NCI-H146 (cell line): Measurements from ENCODE around the gene ADAMTS12.

Experiments used
- DNase-seq: peaks from one replicate; lab custom pipeline; 2025; lab: John Stamatoyannopoulos, UW

ADAMTS12 gene

GRCh38 chr5:33701951-33702350 lies 189.8 kb downstream of the ADAMTS12 start:
- no peak for DNase-seq

DNA sequence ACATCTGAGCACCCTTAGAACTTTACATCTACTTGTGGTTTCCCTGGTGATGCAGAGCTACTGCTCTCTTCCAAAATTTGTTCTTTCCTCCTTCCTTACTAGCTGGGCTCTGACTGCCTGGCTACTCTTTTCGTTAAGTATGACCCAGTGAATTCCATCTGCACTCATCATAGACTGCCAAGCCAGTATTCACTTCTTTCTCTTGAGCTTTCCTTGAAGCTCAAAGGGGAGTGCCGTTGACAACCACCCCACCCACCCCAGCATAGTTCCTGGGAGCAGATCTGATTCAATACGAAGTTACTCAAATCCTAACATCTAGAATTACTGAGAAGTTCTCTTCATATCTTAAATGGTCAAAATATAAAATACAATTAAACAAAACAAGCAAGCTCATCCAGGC lies 190.5 kb downstream of the ADAMTS12 start:
- no peak for DNase-seq

GRCh38 chr5:33696411-33696810 lies 195.4 kb downstream of the ADAMTS12 start:
- no peak for DNase-seq

GRCh38 chr5:33692980-33693379 lies 198.8 kb downstream of the ADAMTS12 start:
- no peak for DNase-seq

DNA sequence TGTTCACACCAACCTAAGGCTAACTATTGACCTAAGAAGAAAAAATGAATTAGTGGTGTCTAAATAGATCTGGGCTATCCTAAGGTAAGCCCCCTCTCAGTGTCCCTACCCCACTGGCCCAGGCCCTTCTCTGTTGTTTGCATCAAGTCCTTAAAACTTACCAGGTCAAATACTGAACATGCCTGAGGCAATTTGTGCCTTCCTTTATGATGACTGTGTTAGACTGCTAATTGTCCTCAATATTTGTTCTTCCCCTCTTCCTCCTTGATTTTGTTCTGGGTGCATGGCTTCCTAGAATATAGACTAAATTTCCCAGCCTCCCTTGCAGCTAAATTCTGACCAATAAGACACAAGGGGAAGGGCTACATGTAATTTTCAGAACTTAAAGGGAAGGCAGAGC lies 199.9 kb downstream of the ADAMTS12 start:
- DNase-seq, result no peak

- no peak for DNase-seq
Measured at GRCh38 chr5:33690374-33691135, 201.2 kb downstream of the ADAMTS12 start.

DNA sequence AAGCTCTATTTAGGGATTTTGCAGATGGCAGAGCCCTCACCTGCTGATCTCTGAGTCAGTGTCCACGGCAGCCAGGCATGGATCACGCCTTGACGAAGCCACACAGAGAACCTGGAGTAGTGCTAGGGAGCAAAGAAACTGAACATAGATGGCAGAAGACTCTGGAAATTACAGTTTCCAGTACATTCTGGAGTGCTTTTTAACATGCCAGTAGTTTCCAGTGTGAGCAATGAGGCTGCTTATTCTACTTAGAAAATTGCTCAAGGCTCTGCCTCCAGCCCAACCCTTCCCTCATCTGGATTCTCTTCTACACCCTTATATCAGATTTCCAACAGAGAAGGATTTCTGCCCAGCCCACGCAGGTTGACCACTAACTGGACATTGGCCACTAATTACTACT lies 203.3 kb downstream of the ADAMTS12 start:
- no peak for DNase-seq

- DNase-seq, result no peak
Measured at GRCh38 chr5:33688066-33688465, 203.7 kb downstream of the ADAMTS12 start.

GRCh38 chr5:33685873-33686755 lies 205.7 kb downstream of the ADAMTS12 start:
- DNase-seq, result no peak

DNA sequence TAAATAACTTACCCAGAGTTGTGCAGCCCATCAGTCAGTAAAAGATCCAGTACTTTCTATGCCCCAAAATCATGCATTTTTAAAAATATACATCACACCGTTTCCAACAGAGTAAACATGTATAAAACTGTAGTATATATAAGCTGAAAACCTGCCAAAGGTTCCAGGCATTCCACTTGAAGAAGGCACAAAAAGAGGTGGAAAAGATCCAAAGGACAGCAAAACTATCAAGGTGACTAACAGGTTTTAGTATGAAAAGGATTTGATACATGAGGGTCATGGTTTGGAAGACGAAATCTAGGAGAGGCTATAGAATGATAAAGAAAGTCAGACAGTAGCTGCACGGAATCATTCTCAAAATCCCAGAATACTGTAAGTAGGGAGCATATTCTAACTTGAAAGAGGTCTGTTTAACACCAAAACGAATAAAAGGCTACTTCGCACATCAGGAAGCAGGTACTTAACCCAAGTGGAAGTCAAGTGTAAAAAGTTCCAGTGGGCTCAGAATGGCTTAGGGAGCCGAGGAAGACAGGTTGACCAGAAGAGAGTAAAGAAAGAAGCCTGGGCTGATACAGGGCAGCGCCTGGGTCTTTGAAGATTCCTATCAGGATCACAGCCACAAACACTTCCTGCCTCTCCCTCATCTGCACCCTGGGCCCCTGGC lies 207.2 kb downstream of the ADAMTS12 start:
- DNase-seq, result no peak

- DNase-seq, result no peak
Measured at GRCh38 chr5:33679791-33680190, 212.0 kb downstream of the ADAMTS12 start.

DNA sequence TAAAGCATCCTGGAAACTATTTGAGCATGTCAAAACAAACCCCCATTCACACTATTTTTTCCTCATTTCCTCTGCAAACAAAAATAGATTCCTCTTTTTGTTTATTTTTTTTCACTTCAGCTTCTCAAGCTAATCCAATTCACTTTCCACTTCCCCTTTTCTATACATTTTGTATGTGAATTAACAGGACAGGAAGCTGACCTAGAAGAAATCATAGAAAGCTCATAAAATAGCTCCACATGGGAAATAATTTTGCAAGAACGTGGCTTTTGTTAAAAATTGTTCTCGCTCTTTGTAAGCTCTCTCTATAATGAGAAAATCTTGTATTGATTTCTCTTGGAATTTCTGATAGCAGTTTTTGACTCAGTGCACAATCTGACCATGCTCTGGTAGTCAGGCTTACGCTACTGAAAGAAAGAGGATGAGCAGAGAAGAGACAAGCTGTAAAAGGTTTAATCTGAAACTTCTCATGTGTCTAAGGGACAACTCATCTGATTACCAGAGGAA lies 215.8 kb downstream of the ADAMTS12 start:
- no peak for DNase-seq

DNA sequence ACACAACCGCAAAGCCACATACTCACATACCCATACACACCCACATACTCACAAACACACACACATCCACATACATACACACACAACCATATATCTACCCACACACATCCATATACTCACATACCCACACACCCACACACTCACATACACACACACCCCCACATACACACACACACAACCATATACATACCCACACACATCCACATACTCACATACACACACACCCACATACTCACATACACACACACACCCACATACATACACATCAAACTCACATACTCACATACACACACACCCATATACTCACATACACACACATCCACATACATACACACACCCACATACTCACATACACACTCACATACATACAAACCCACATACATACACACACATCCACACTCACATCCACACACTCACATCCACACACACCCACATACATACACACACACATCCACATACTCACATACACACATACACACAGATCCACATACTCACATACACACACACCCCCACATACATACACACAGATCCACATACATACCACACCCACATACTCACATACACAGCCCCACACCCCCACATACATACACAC lies 220.0 kb downstream of the ADAMTS12 start:
- no peak for DNase-seq

- DNase-seq, result no peak
Measured at GRCh38 chr5:33662722-33663427, 228.9 kb downstream of the ADAMTS12 start.

DNA sequence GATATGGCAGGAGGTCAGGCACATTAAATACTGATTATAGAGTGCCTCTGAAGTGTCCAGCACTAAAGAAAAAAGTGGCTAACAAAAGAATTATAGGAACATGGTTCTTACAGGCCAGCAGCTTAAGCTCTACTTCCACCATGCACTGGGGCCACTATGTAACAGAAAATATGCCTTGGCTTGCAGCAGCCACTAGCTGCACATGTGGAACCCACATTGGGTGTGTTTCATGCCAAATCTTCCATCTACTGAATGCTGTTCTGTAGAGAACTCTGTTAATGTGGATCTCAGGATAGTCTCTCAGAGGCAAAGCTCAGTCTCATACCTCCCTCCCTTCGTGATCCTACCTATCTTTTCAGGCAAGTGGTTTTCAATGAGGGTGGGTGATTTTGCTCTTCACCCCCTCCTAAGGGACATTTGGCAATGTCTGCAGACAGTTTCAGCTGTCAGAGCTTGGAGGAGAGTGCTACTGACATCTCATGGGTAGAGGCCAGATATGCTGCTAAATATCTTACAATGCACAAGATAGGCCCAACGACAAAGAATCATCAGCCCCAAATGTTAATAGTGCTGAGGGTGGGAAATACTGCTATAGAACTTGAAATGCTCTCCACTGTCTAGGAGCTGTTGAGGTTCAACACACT lies 232.1 kb downstream of the ADAMTS12 start:
- DNase-seq, result no peak

GRCh38 chr5:33657804-33658440 lies 233.9 kb downstream of the ADAMTS12 start:
- DNase-seq, result no peak

DNA sequence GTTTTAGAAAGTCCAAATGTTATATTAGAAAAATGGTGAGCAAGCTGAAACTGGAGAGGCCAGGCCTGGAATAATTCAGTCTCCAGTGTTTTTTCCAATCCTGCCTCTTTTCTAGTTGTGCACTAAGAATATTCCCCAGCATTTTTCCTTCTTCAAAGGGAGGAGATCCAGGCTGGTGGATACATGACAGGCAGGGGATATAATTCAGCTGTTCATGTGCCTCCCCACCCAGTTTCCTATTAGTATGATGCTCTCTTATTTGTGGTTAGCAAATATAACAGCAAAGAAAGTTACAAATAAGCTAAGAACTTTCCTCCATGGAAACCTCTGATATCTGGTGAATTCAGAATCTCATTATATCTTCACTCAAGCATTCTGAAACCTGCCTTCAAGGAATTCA lies 234.6 kb downstream of the ADAMTS12 start:
- no peak for DNase-seq

DNA sequence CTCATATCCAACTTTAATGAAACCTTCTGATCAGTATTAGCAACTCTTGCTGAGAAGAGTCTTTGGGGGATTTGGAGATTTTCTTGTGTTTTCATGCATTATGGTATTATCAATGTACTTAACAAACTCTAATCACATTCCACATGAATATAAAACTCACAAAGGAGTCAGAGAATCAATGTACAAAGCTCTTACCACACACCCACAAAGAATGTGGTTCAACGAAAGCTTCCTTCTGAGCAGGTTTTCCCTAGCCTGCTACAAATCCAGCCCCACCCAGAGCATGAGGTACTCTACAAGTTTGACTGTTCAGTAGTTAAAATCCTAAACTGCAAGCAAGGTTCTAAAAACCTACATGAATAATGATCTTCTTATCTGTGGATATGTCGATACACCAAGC lies 240.9 kb downstream of the ADAMTS12 start:
- DNase-seq, result no peak

- no peak for DNase-seq
Measured at GRCh38 chr5:33649549-33650482, 242.0 kb downstream of the ADAMTS12 start.
